Uterus (tissue), 4 donors: Measurements from ENCODE around the gene TALDO1. TPM values are rescaled to one million over a fixed set of nuclear protein-coding genes. Genes with fewer than 3 reads are reported as not detected.
"Not testable (repeated sequence)": the region's sequence is repeated elsewhere in the genome, so short reads cannot be mapped to it uniquely, and the experiment has no call there.

Experiments
- DNase-seq, 2 donors: peaks; one replicate each; pipeline ENCODE4 v3.0.0-alpha.2; 2019 to 2020
- H3K27ac ChIP-seq, 2 donors: fragments of 200-600 bp; sonication (generic); 1 replicate in 1 of 2; 2 replicates in 1 of 2; pipeline ENCODE4 v1.5.1; 2016 to 2018
- H3K27me3 ChIP-seq, 2 donors: fragments of 200-600 bp; sonication (generic); one replicate each; pipeline ENCODE4 v1.5.1; 2018 to 2019; ENCODE audit warnings: control low read depth in 1 of 2
- H3K36me3 ChIP-seq, 2 donors: fragments of 200-600 bp; sonication (generic); one replicate each; pipeline ENCODE4 v1.5.1; 2019; ENCODE audit warnings: control low read depth in 1 of 2
- H3K4me1 ChIP-seq, 2 donors: fragments of 200-600 bp; sonication (generic); one replicate each; pipeline ENCODE4 v1.5.1; 2018 to 2019; ENCODE audit warnings: control low read depth in 1 of 2
- H3K4me3 ChIP-seq, 2 donors: fragments of 200-600 bp; sonication (generic); 1 replicate in 1 of 2; 2 replicates in 1 of 2; pipeline ENCODE4 v1.5.1; 2018 to 2019; ENCODE audit warnings: mild to moderate bottlenecking in 1 of 2
- H3K9me3 ChIP-seq, 2 donors: fragments of 200-600 bp; sonication (generic); one replicate each; pipeline ENCODE4 v1.5.1; 2019; ENCODE audit warnings: control low read depth in 1 of 2
- CTCF ChIP-seq, 4 experiments: fragments of 200-600 bp in 2 of 4; fragments of 450-650 bp in 2 of 4; sonication (generic) in 2 of 4; IDR thresholded peaks; one replicate each; pipeline ENCODE4 v1.5.1; 2016 to 2019; ENCODE audit warnings: antibody characterized with exemption in 4 of 4, mild to moderate bottlenecking in 2 of 4, moderate library complexity in 1 of 4
- POLR2A ChIP-seq, 2 donors: fragments of 450-650 bp; IDR thresholded peaks; one replicate each; pipeline ENCODE4 v1.6.1; 2016; ENCODE audit warnings: antibody characterized with exemption in 2 of 2, mild to moderate bottlenecking in 1 of 2, moderate library complexity in 1 of 2
- intact Hi-C: fragments of 100-400 bp; cut with DNase I; formaldehyde crosslinking; loops from one replicate; pipeline ENCODE4 v1.15.1; 2023; ENCODE audit warnings: low total_unique reads
- total RNA-seq, 4 donors: library from RNA; depleted of rRNA in 3 of 4; stranded (reverse); fragments of >200 nt in 3 of 4; gene quantifications; one replicate each; pipeline versions ENCODE4 v1.1.0 to v1.2.4, GENCODE V29; 2014 to 2023
- donor health status: DM: yes; HTN: yes; CAD: no.

The TALDO1 gene
- total RNA-seq, 4 donors from 2014 or later, result 60.3 to 146 (median 66.9) TPM

DNA sequence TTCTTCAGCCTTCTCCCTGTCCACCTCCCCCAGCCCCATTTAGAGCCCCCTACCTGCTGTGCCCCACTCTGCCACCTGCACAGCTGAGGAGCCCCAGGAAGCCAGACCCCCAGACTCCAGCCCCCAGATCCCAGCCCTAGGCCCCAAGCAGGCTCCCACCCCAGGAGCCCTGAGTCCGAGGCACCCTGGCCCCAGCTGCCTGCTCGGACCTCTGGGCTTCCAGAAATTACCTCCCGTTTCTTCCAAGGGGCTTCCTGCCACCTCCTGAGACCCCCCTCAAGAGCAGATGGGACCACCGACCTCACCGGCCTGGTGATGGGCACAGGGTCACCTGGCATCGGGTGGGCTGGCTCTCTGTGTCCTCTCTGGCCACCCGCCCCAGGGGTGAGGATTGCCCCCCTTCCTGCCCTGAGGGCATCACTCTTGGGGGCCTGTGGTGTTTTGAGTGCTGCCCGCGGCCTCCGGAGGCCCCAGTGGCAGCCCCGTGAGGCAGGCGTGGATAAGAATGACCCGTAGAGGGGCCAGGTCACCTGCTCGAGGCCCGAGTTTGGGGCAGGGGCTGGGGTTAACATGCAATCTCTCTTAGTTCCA, 18.3 kb upstream of the TALDO1 start:
- Histone ChIP-seq H3K27ac (no peak overlapping the region), H3K9me3 (no peaks in the 10 kb centered on the region), H3K4me3 (no peak overlapping the region), H3K4me1 (peaks cover 0 to 10% of the 10 kb centered on the region in 2 donors), H3K36me3 (no peaks in the 10 kb centered on the region), H3K27me3 (no peaks in the 10 kb centered on the region)
- intact Hi-C loops, result no loop called here
- DNase-seq, result no peak
- no peak for TF ChIP-seq CTCF (IDR thresholded peaks at IDR 0.05)
- no peak for TF ChIP-seq POLR2A (IDR thresholded peaks at IDR 0.05)

GRCh38 chr11:729492-730074, 17.7 kb upstream of the TALDO1 start:
- intact Hi-C loops, result no loop called here
- H3K36me3 ChIP-seq, result no peaks in the 10 kb centered on the region
- H3K9me3 ChIP-seq, result no peaks in the 10 kb centered on the region
- peaks cover 0 to 10% of the 10 kb centered on the region in 2 donors for H3K4me1 ChIP-seq
- H3K27ac ChIP-seq, result no peak overlapping the region
- H3K4me3 ChIP-seq, result no peak overlapping the region
- TF ChIP-seq CTCF (IDR thresholded peaks at IDR 0.05) (no peak), POLR2A (IDR thresholded peaks at IDR 0.05) (no peak)
- DNase-seq, result no peak
- no peaks in the 10 kb centered on the region for H3K27me3 ChIP-seq

GRCh38 chr11:733072-733471, 14.2 kb upstream of the TALDO1 start:
- no peak for DNase-seq
- intact Hi-C loops, result no loop called here
- H3K27ac ChIP-seq, result no peak overlapping the region
- H3K36me3 ChIP-seq, result no peaks in the 10 kb centered on the region
- no peak overlapping the region for H3K4me3 ChIP-seq
- peaks cover 0 to 6% of the 10 kb centered on the region in 2 donors for H3K4me1 ChIP-seq
- no peaks in the 10 kb centered on the region for H3K27me3 ChIP-seq
- no peaks in the 10 kb centered on the region for H3K9me3 ChIP-seq
- TF ChIP-seq POLR2A (IDR thresholded peaks at IDR 0.05) (no peak), CTCF (IDR thresholded peaks at IDR 0.05) (no peak)

DNA sequence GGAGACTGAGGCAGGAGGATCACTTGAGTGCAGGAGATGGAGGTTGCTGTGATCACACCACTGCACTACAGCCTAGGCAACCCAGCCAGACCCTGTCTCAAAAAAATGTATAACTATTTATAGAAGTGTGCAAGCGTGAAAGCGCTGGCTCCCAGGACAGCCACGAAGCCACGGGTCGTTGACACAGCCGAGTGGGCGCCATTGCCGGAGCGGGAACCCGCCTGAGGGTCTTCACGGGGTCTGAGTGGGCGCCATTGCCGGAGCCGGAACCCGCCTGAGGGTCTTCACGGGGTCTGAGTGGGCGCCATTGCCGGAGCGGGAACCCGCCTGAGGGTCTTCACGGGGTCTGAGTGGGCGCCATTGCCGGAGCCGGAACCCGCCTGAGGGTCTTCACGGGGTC, 12.7 kb upstream of the TALDO1 start:
- H3K27ac ChIP-seq, H3K27me3 ChIP-seq, H3K36me3 ChIP-seq, H3K4me3 ChIP-seq, H3K9me3 ChIP-seq, DNase-seq, intact Hi-C loops, H3K4me1 ChIP-seq: not testable (repeated sequence)

DNA sequence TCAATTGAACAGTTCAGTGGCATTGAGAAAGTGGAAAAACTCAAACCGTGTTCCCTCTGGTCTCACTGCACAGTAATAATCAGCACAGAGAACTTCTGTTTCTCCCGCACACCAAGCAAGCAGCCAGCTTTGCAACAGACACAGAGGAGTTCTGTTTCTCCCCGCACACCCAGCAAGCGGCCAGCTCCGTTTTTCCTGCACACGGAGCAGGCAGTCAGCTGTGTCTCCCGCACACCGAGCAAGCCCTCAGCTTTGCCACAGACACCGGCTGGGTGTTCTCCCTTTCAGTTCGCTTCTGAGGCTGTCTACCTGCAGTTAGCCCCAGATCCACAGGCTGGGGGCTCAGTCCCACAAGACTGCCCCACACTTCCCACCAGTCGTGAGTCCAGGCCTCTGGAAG, 9.9 kb upstream of the TALDO1 start:
- no peak for TF ChIP-seq CTCF (IDR thresholded peaks at IDR 0.05)
- no peak for TF ChIP-seq POLR2A (IDR thresholded peaks at IDR 0.05)
- intact Hi-C loops, result no loop called here
- Histone ChIP-seq H3K4me3 (no peak overlapping the region), H3K27ac (no peak overlapping the region), H3K9me3 (no peaks in the 10 kb centered on the region), H3K36me3 (no peaks in the 10 kb centered on the region), H3K27me3 (no peaks in the 10 kb centered on the region), H3K4me1 (no peaks in the 10 kb centered on the region)
- no peak for DNase-seq

GRCh38 chr11:737899-738298, 9.4 kb upstream of the TALDO1 start:
- H3K27ac ChIP-seq, H3K4me1 ChIP-seq, intact Hi-C loops: not testable (repeated sequence)

More at GRCh38 chr11:737899-738298, 9.4 kb upstream of the TALDO1 start:
- H3K4me3 ChIP-seq, H3K27me3 ChIP-seq, DNase-seq, H3K36me3 ChIP-seq, H3K9me3 ChIP-seq: not testable (repeated sequence)
